C1 segment of cervical spinal cord (tissue), 14 donors: ENCODE data around the gene CYP2A7.
"Not testable (repeated sequence)": the region's sequence is repeated elsewhere in the genome, so short reads cannot be mapped to it uniquely, and the experiment has no call there.

Experiments
- DNase-seq, 14 donors: peaks; one replicate each; lab custom pipeline; 2025; lab: John Stamatoyannopoulos, UW

Gene CYP2A7

DNA sequence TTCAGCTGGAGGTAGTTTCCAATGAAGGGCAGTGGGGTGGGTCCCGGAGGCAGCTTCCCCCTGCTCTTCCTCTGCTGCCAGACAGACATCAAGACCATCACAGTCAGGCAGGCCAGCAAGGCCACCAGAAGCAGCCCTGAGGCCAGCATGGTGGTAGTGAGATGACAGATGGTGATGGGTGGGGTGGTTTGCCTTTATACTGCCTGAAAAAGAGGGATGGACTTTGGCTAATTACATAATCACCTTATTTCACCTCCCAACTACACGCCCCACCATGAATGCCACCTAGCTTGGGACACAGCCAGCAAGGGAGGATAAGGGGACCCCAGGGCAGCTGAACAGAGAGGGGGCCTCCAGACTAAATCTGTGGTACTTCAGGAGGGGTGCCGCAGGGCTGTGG is at the start of gene CYP2A7:
Gene CYP2A7, minus strand, starts transcription at position 170 of the 400 bp plus-strand sequence. Its CDS starts 21 bp downstream, at position 149.
- not testable (repeated sequence) for DNase-seq

DNA sequence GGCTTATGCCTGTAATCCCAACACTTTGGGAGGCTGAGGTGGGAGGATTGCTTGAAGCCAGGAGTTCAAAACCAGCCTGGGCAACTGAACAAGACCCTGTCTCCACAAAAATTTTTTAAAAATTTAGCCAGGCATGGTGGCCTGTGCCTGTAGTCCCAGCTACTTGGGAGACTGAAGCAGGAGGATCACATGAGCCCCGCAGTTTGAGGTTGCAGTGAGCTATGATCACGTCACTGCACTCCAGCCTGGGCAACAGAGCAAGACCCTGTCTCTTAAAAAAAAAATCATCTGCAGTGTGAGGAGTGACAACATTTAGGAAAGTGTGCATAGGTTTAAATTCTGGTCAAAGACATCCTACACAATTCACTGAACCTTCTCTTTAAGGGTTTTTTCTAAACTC is 48.8 kb upstream of the CYP2A7 start:
- DNase-seq = not testable (repeated sequence)

DNA sequence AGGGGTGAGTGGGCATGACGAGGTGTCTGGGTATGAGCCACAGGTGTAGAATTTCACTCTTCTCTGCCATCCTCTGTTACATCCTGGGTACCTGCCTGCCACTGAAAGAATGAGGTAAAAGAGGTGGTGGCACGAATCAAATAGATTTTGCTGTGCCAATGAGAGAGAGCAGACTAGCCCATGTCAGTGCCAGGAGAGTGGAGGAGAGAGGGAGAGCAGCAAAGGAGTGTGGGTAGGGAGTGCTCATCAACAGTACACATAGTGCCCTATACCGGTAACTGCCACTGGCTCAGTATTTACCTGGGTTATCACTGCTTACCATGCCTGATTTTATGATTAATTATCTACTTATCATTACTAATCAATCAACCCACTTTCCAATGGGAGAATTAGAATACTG is 47.9 kb upstream of the CYP2A7 start:
- not testable (repeated sequence) for DNase-seq

DNA sequence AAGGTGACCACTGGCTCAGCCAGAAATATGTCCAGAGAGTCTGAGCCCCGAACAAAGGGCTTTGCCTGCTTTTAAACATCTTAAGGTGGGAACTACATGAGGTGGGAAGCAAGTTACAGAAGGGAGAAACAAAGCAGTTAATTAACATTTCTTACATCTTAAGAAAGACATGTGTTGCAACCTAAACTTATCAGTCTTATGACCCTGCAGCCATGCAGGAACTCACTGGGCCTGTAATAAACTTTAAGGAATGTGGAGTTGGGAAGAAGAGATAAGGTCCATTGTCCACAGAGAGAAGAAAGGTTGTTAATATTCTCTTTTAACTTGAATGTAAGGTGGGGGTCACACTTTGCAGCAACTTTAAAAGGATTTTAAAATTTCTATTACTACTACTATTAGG is 46.8 kb upstream of the CYP2A7 start:
- DNase-seq = no peak

- no peak for DNase-seq
Measured at GRCh38 chr19:40927567-40927966, 45.5 kb upstream of the CYP2A7 start.

DNA sequence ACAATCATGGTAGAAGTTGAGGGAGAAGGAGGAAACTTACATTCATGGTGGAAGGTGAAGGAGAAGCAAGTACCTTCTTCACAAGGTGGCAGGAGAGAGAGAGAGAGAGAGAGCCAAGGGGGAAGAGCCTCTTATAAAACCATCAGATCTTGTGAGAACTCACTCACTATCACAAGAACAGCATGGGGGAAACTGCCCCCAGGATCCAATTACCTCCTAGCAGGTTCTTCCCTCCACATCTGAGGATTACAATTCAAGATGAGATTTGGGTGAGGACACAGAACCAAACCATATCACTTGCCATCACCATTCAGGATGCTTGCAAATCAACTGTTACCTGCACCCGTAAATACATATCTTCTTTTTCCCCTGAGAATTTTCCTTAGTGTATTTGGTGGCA is 44.2 kb upstream of the CYP2A7 start:
- not testable (repeated sequence) for DNase-seq

DNA sequence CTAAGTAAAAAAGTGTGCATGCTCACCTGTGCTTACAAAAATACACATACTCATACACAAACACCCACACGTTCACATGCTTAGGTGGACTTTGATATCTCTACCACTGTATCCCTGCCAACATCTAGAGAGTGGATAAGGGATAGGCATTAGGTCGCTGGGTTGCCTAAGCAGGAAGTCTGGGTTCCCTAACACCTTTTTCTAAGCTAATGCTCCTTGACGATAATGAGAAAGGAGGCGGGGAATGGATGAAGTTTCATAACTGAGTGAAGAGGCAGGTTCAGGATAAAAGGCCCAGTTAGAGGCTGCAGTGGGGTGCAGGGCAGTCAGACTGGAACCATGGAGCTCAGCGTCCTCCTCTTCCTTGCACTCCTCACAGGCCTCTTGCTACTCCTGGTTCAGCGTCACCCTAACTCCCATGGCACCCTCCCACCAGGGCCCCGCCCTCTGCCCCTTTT is 41.9 kb upstream of the CYP2A7 start:
- DNase-seq = no peak

DNA sequence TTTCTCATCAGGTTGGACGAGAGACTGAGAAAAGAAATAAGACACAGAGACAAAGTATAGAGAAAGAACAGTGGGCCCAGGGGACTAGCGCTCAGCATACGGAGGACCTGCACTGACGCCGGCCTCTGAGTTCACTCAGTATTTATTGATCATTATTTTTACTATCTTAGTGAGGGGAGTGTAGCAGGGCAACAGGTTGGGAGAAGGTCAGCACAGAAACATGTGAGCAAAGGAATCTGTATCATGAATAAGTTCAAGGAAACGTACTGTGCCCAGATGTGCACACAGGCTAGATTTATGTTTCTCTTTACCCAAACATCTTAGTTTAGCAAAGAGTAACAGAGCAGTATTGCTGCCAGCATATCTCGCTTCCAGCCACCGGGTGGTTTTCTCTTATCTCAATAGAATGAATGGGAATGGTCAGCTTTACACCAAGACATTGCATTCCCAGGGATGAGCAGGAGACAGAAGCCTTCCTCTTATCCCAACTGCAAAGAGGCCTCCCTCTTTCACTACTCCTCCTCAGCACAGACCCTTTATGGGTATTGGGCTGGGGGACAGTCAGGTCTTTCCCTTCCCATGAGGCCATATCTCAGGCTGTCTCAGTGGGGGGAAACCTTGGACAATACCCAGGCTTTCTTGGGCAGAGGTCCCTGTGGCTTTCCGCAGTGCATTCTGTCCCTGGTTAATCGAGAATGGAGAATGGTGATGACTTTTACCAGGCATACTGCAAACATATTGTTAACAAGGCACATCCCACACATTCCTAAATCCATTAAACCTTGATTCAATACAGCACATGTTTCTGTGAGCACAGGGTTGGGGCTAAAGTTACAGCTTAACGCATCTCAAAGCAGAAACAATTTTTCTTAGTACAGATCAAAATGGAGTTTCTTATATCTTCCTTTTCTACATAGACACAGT is 40.5 kb upstream of the CYP2A7 start:
- DNase-seq = not testable (repeated sequence)

- no peak for DNase-seq
Measured at GRCh38 chr19:40921005-40921897, 39.2 kb upstream of the CYP2A7 start.

DNA sequence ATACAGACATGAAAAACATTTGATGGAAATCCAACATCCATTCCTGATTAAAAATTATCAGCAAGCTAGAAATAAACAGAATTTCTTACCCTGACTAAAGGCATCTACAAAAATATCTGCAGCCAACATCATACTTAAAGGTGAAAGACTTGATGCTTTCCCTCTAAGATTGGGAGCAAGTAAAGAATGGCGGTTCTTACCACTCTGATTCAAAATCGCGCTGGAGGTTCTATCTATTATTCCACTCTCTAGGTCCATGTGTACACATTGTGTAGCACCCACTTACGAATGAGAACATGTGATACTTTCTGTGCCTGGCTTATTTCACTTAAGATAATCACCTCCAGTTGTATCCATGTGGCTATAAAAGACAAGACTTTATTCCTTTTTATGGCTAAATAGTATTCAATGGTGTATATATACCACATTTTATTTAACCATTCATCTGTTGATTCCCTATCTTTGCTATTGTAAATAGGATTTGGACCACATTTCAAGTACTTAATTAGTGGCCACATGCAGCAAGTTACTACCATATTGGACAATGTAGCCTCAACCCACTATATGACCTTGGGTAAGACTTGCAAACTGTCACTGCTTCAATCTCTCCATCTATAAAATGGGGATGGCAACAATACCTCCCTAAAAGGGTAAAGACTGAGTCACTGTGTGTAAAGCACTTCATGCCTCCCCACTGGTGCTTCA is 38.4 kb upstream of the CYP2A7 start:
- no peak for DNase-seq

DNA sequence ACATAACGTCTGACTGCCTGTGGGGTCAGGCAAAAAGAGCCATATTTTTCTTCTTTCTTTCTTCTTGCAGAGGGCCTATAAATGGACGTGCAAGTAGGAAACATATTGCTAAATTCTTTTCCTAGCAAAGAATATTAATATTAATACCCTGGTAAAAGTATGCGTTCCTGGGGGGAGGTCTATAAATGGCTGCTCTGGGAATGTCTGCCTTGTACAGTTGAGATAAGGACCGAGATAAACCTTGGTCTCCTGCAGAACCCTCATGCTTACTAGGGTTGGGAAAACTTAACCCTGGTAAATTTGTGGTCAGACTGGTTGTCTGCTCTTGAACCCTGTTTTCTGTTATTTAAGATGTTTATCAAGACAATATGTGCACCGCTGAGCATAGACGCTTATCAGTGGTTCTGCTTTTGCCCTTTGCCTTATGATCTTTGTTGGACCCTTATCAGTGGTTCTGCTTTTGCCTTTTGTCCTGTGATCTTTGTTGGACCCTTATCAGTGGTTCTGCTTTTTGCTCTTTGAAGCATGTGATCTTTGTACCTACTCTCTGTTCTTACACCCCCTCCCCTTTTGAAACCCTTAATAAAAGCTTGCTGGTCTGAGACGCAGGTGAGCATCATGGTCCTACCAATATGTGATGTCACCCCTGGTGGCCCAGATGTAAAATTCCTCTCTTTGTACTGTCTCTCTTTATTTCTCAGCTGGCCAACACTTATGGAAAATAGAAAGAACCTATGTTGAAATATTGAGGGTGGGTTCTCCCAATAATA is 37.7 kb upstream of the CYP2A7 start:
- DNase-seq = not testable (repeated sequence)

- DNase-seq = not testable (repeated sequence)
Measured at GRCh38 chr19:40918303-40918702, 36.3 kb upstream of the CYP2A7 start.

DNA sequence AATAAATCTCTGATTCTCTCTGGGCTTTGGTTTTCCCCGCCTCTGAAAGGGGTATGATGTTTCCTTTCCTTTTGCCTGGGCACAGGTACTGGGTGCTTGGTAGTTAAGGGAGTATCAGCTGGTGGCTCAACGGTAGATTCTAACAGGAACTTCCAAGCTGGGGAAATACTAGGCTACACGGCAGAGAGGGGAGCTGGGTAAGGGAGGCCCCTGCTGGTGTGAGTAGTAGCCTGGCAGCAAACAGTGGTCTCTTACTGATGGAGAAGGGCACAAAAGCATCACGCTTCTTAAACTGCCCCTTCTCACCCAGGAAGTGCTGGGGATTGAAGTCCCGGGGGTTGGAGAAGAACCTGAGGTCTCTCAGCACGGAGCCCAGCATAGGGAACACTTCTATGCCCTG is 26.9 kb upstream of the CYP2A7 start:
- peak in 2 of 14 donors; percentile 19 to 20 for DNase-seq

GRCh38 chr19:40907968-40908735 is 26.1 kb upstream of the CYP2A7 start:
- DNase-seq = peak in 1 of 14 donors; percentile 1

DNA sequence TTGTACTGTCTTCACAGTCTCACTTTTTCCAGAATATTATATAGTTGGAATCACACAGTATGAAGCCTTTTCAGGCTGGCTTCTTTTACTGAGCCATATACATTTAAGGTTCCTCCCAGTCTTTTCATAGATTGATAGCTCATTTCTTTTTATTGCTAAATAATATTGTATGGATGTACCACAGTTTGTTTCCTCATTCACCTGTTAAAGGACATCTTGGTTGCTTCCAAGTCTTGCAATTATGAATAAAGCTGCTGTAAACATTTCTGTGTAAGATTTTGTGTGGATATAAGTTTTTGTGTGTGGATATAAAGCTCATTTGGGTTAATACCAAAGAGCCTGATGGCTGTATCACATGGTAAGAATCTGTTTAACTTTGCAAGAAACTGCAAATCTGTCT is 24.5 kb upstream of the CYP2A7 start:
- no peak for DNase-seq

- not testable (repeated sequence) for DNase-seq
Measured at GRCh38 chr19:40904673-40905156, 22.7 kb upstream of the CYP2A7 start.

GRCh38 chr19:40901975-40902750 is 20.1 kb upstream of the CYP2A7 start:
- not testable (repeated sequence) for DNase-seq

GRCh38 chr19:40900521-40900920 is 18.5 kb upstream of the CYP2A7 start:
- DNase-seq = not testable (repeated sequence)

GRCh38 chr19:40899964-40900363 is 17.9 kb upstream of the CYP2A7 start:
- not testable (repeated sequence) for DNase-seq
